HG02870 (cell line): Measurements from ENCODE around the gene RNF223.
A peak's percentile ranks its signal among the peaks of the same experiment; 100 is the strongest.

ENCODE experiments used
- ATAC-seq: cut with Tn5 transposase; IDR thresholded peaks from one replicate; pipeline ENCODE4 v1.9.1; 2021; ENCODE audit warnings: mild to moderate bottlenecking, moderate library complexity; ENCODE audit not compliant: unreplicated experiment

RNF223 gene

GRCh38 chr1:1073743-1074587 is at the start of gene RNF223:
TSS of gene RNF223 (minus strand) at chr1:1074306. CDS start at chr1:1072566, 1,740 bp downstream.
- ATAC-seq = no peak

- ATAC-seq = no peak
These were observed 48.9 kb upstream of the RNF223 start for GRCh38 chr1:1122981-1123480.

GRCh38 chr1:1122078-1122811 is 48.1 kb upstream of the RNF223 start:
- no peak for ATAC-seq

GRCh38 chr1:1121611-1122077 is 47.5 kb upstream of the RNF223 start:
- no peak for ATAC-seq

- ATAC-seq = no peak
These were observed 46.9 kb upstream of the RNF223 start for GRCh38 chr1:1120866-1121591.

GRCh38 chr1:1120096-1120495 is 46.0 kb upstream of the RNF223 start:
- ATAC-seq = no peak

- no peak for ATAC-seq
These were observed 45.3 kb upstream of the RNF223 start for GRCh38 chr1:1119272-1119890.

GRCh38 chr1:1118876-1119220 is 44.7 kb upstream of the RNF223 start:
- ATAC-seq = no peak

GRCh38 chr1:1118011-1118875 is 44.1 kb upstream of the RNF223 start:
- no peak for ATAC-seq

- no peak for ATAC-seq
These were observed 43.3 kb upstream of the RNF223 start for GRCh38 chr1:1117469-1117831.

- no peak for ATAC-seq
These were observed 42.8 kb upstream of the RNF223 start for GRCh38 chr1:1116701-1117468.

GRCh38 chr1:1115786-1116700 is 41.9 kb upstream of the RNF223 start, which contains the start of gene C1orf159:
TSS of gene C1orf159 (minus strand) at chr1:1116089. CDS start at chr1:1091543, 24,546 bp downstream.
- ATAC-seq = peak; percentile 85

GRCh38 chr1:1115136-1115785 is 41.2 kb upstream of the RNF223 start:
- no peak for ATAC-seq

GRCh38 chr1:1114431-1114830 is 40.3 kb upstream of the RNF223 start:
- ATAC-seq = no peak

- no peak for ATAC-seq
These were observed 38.3 kb upstream of the RNF223 start for GRCh38 chr1:1112237-1112985.

GRCh38 chr1:1111516-1112236 is 37.6 kb upstream of the RNF223 start:
- no peak for ATAC-seq
